GM18870 (cell line): ENCODE data around the gene GBX1.

Experiments
- ATAC-seq: cut with Tn5 transposase; IDR thresholded peaks from one replicate; pipeline ENCODE4 v1.9.1; 2021; ENCODE audit warnings: moderate library complexity; ENCODE audit not compliant: unreplicated experiment

GBX1 gene

GRCh38 chr7:151141311-151141854, 26.1 kb downstream of the GBX1 start:
- no peak for ATAC-seq

- no peak for ATAC-seq
Measured at GRCh38 chr7:151140826-151141225, 26.7 kb downstream of the GBX1 start.

- no peak for ATAC-seq
Measured at GRCh38 chr7:151139791-151140190, 27.7 kb downstream of the GBX1 start.

GRCh38 chr7:151139071-151139790, 28.3 kb downstream of the GBX1 start:
- no peak for ATAC-seq

GRCh38 chr7:151138153-151138851, 29.2 kb downstream of the GBX1 start:
- no peak for ATAC-seq

GRCh38 chr7:151137791-151138152, 29.7 kb downstream of the GBX1 start:
- ATAC-seq = no peak

- ATAC-seq = no peak
Measured at GRCh38 chr7:151137076-151137675, 30.3 kb downstream of the GBX1 start.

- no peak for ATAC-seq
Measured at GRCh38 chr7:151135866-151136843, 31.3 kb downstream of the GBX1 start.

- no peak for ATAC-seq
Measured at GRCh38 chr7:151135525-151135845, 32.0 kb downstream of the GBX1 start.

GRCh38 chr7:151134743-151135524, 32.6 kb downstream of the GBX1 start:
- no peak for ATAC-seq

GRCh38 chr7:151133986-151134742, 33.3 kb downstream of the GBX1 start:
- ATAC-seq = no peak

- ATAC-seq = no peak
Measured at GRCh38 chr7:151133266-151133985, 34.1 kb downstream of the GBX1 start.

GRCh38 chr7:151132461-151133205, 34.9 kb downstream of the GBX1 start:
- ATAC-seq = no peak

GRCh38 chr7:151131592-151132293, 35.8 kb downstream of the GBX1 start:
- no peak for ATAC-seq

GRCh38 chr7:151131224-151131591, 36.3 kb downstream of the GBX1 start:
- no peak for ATAC-seq

- ATAC-seq = no peak
Measured at GRCh38 chr7:151130741-151131157, 36.7 kb downstream of the GBX1 start.

- no peak for ATAC-seq
Measured at GRCh38 chr7:151129960-151130591, 37.4 kb downstream of the GBX1 start.
